ENCODE measurements around the gene GXYLT1. TPM values are rescaled to one million over a fixed set of nuclear protein-coding genes. Genes with fewer than 3 reads are reported as not detected.
A peak's percentile ranks its signal among the peaks of the same experiment; 100 is the strongest.

The GXYLT1 gene
- total RNA-seq, 1 donor from 2014 or later: 23.8 TPM

GRCh38 chr12:42094277-42094676, 50.4 kb downstream of the GXYLT1 start:
- Mint-ChIP-seq H3K4me3 (no peak overlapping the region), H3K27ac (no peak overlapping the region), H3K4me1 (ENCODE audit: unreplicated experiment) (peaks cover 19% of the 10 kb centered on the region), H3K27me3 (no peaks in the 10 kb centered on the region), H3K9me3 (no peaks in the 10 kb centered on the region), H3K36me3 (peaks cover 31% of the 10 kb centered on the region)
- no peak for DNase-seq (ENCODE audit: extremely low spot score, unreplicated experiment)
- TF ChIP-seq CTCF (conservative IDR thresholded peaks at IDR 0.05): no peak

GRCh38 chr12:42091769-42092168, 52.9 kb downstream of the GXYLT1 start:
- no peak for TF ChIP-seq CTCF (conservative IDR thresholded peaks at IDR 0.05)
- no peak overlapping the region for H3K27ac Mint-ChIP-seq
- peaks cover 28% of the 10 kb centered on the region for H3K36me3 Mint-ChIP-seq
- H3K4me3 Mint-ChIP-seq: peak overlapping the region; percentile 63
- no peak for DNase-seq (ENCODE audit: extremely low spot score, unreplicated experiment)
- H3K9me3 Mint-ChIP-seq: no peaks in the 10 kb centered on the region
- no peaks in the 10 kb centered on the region for H3K27me3 Mint-ChIP-seq
- H3K4me1 Mint-ChIP-seq (ENCODE audit: unreplicated experiment): peaks cover 16% of the 10 kb centered on the region

GRCh38 chr12:42090899-42091298, 53.8 kb downstream of the GXYLT1 start:
- TF ChIP-seq CTCF (conservative IDR thresholded peaks at IDR 0.05): no peak
- no peaks in the 10 kb centered on the region for H3K27me3 Mint-ChIP-seq
- H3K9me3 Mint-ChIP-seq: no peaks in the 10 kb centered on the region
- peaks cover 26% of the 10 kb centered on the region for H3K36me3 Mint-ChIP-seq
- H3K4me1 Mint-ChIP-seq (ENCODE audit: unreplicated experiment): peaks cover 20% of the 10 kb centered on the region
- DNase-seq (ENCODE audit: extremely low spot score, unreplicated experiment): no peak
- no peak overlapping the region for H3K4me3 Mint-ChIP-seq
- no peak overlapping the region for H3K27ac Mint-ChIP-seq

GRCh38 chr12:42086031-42086430, 58.6 kb downstream of the GXYLT1 start:
- H3K36me3 Mint-ChIP-seq: peaks cover 34% of the 10 kb centered on the region
- H3K4me3 Mint-ChIP-seq: no peak overlapping the region

GRCh38 chr12:42085594-42085993, 59.1 kb downstream of the GXYLT1 start:
- Mint-ChIP-seq H3K27me3 (no peaks in the 10 kb centered on the region), H3K27ac (no peak overlapping the region)

More at GRCh38 chr12:42086031-42086430, 58.6 kb downstream of the GXYLT1 start:
- no peak for TF ChIP-seq CTCF (conservative IDR thresholded peaks at IDR 0.05)
- H3K9me3 Mint-ChIP-seq: no peaks in the 10 kb centered on the region
- no peak overlapping the region for H3K27ac Mint-ChIP-seq
- no peaks in the 10 kb centered on the region for H3K27me3 Mint-ChIP-seq
- DNase-seq (ENCODE audit: extremely low spot score, unreplicated experiment): no peak
- H3K4me1 Mint-ChIP-seq (ENCODE audit: unreplicated experiment): peaks cover 10% of the 10 kb centered on the region

More at GRCh38 chr12:42085594-42085993, 59.1 kb downstream of the GXYLT1 start:
- TF ChIP-seq CTCF (conservative IDR thresholded peaks at IDR 0.05): no peak
- Mint-ChIP-seq H3K4me3 (no peak overlapping the region), H3K36me3 (peaks cover 34% of the 10 kb centered on the region), H3K4me1 (ENCODE audit: unreplicated experiment) (peaks cover 10% of the 10 kb centered on the region), H3K9me3 (no peaks in the 10 kb centered on the region)
- DNase-seq (ENCODE audit: extremely low spot score, unreplicated experiment): no peak

Data from type B pancreatic cell (in vitro differentiated cells).